Measurements from ENCODE around the gene CPSF7. TPM values are rescaled to one million over a fixed set of nuclear protein-coding genes. Genes with fewer than 3 reads are reported as not detected.
A peak's percentile ranks its signal among the peaks of the same experiment; 100 is the strongest.

The CPSF7 gene
- polyA plus RNA-seq, 1 of the 3 experiments (the other 2 are of a cell fraction), result 44.0 TPM

GRCh38 chr11:61362542-61362875 is 67.3 kb downstream of the CPSF7 start:
- peak overlapping the region; percentile 68 to 71 for H3K4me3 ChIP-seq (ENCODE audit: low read depth in 2 of 2, low read length in 1 of 2)
- 0% methylated on average over 12 of the region's 12 CpGs for WGBS (ENCODE audit: low lambda C conversion rate)

More at GRCh38 chr11:61362542-61362875, 67.3 kb downstream of the CPSF7 start:
- POLR2A ChIA-PET, result interaction anchor here (0.8 to 3.9 kb wide), 17 partner anchors 8 to 430 kb away, joined by 3 to 57 read pairs (median 8); partner anchors contain the start of genes CPSF7, DDB1, FEN1 and SDHAF2
- Histone ChIP-seq H2AFZ (ENCODE audit: low read depth) (peak overlapping the region; percentile 69; the same call in 1 of the 2 replicates), H3K27ac (ENCODE audit: low read depth in 2 of 2, low read length in 1 of 2) (peak overlapping the region; percentile 98 to 99), H3K36me3 (replicated peaks in 1 of 2; ENCODE audit: control insufficient read depth in 1 of 2, insufficient read depth in 2 of 2, low read length in 1 of 2) (peaks cover 26 to 33% of the 10 kb centered on the region in 2 experiments), H3K9me2 (no peaks in the 10 kb centered on the region), H3K79me2 (ENCODE audit: insufficient read depth) (peaks cover 49% of the 10 kb centered on the region), H3F3A (replicated peaks; ENCODE audit: insufficient read depth) (peaks cover 14% of the 10 kb centered on the region), H4K20me1 (ENCODE audit: insufficient read depth) (no peaks in the 10 kb centered on the region), H3K27me3 (ENCODE audit: insufficient read depth) (no peaks in the 10 kb centered on the region), H3K4me1 (ENCODE audit: control insufficient read depth in 1 of 2, insufficient read depth in 2 of 2, low read depth in 1 of 2, low read length in 1 of 2) (peaks cover 10 to 14% of the 10 kb centered on the region in 2 experiments; a peak in 3 of 4 replicates), H3K9me3 (no peaks in the 10 kb centered on the region), H3K4me2 (peak overlapping the region; percentile 98), H3K9ac (peak overlapping the region; percentile 97)
- CTCF ChIA-PET, result interaction anchor here (1.1 to 12.1 kb wide), 9 partner anchors 9 to 108 kb away, joined by 3 to 101 read pairs (median 5); partner anchors contain the start of gene TMEM216
- TF ChIP-seq PBX3 (IDR thresholded peaks at IDR 0.05) (no peak), RXRA (IDR thresholded peaks at IDR 0.05; ENCODE audit: borderline replicate concordance, low read depth) (no peak), CTCF (IDR thresholded peaks at IDR 0.05) (no peak), TCF12 (IDR thresholded peaks at IDR 0.05) (no peak), USF1 (IDR thresholded peaks at IDR 0.05; ENCODE audit: borderline replicate concordance, low read depth) (no peak), NRF1 (IDR thresholded peaks at IDR 0.05; ENCODE audit: low read depth, low read length) (no peak), FOSL2 (IDR thresholded peaks at IDR 0.05; ENCODE audit: borderline replicate concordance, low read depth) (no peak), RFX5 (IDR thresholded peaks at IDR 0.05; ENCODE audit: low read length) (no peak), CHD2 (IDR thresholded peaks at IDR 0.05; ENCODE audit: low read length, partially characterized antibody) (no peak)
- DNase-seq, result peak; percentile 53
